Lung microvascular endothelial cell (primary cell): ENCODE data around the gene RAB11FIP5. TPM values are rescaled to one million over a fixed set of nuclear protein-coding genes. Genes with fewer than 3 reads are reported as not detected.

Experiments
- DNase-seq, 2 donors: peaks; one replicate each; pipeline versions ENCODE4 v3.0.0 to v3.0.0-alpha.2; 2010; ENCODE audit warnings: low read depth in 2 of 2
- total RNA-seq: library from RNA; depleted of rRNA; stranded (reverse); fragments of >200 nt; gene quantifications from 2 replicates; pipeline ENCODE4 v1.2.1, GENCODE V29; 2014

RAB11FIP5 gene
- total RNA-seq, 1 donor from 2014 or later: 62.5 TPM

DNA sequence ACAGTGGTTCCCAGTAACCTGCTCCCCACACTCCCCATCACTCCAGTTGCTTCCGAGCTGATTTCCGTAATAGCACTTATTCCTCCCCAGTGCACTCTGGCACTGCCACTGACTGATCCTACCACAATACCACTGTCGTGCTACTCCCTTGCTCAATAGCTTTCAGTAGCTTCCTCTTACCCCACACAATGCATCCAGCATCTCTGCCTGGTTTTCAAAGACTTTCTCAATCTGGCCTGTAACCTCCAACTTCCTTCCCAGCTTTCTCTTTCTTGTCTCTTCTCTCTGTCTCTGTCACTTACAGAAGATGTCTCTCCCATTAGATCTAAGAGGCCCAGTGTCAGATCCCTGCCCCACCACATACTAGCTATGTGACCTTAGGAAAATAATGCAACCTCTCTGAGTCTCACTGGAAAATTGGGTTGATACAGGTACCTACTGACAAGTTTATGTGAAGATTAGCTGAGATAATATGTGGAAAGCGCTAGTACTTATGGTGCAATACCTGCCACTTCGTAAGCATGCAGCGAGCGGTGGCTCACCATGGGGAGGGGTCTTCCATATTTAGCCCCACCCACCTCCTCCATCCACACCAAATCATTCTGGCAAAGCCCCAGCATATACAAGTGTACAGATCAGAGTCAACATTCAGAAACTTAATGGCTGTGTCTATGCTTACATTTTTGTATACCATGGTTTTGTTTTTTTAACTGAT is 77.9 kb downstream of the RAB11FIP5 start:
- DNase-seq: no peak

DNA sequence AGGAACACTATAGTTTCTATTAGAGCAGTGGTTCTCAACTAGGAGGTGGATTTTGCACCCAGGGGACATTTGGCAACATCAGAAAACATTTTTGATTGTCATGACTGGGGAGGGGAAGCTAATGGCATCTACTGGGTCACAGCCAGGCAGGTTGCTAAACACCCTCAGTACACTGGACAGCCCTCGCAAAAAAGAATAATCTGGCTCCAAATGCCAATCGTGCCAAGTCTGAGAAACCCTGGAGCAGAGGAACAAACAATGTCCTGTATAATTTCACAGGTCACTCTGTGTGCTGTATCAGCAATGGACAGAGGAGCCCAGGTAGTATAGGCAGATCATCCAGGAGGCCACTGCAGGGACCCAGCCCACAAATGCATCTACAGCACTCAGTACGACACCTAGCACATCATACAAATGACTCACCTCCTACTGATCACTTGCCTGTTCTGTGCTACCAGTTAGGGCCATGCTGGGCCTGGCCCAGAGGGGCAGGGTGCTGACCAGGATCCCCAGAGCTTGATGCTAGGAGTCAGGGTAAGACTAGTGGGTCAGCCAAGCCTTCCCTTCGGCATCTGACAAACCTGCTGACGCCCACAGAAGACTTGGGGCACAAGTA is 78.9 kb downstream of the RAB11FIP5 start:
- no peak for DNase-seq

DNA sequence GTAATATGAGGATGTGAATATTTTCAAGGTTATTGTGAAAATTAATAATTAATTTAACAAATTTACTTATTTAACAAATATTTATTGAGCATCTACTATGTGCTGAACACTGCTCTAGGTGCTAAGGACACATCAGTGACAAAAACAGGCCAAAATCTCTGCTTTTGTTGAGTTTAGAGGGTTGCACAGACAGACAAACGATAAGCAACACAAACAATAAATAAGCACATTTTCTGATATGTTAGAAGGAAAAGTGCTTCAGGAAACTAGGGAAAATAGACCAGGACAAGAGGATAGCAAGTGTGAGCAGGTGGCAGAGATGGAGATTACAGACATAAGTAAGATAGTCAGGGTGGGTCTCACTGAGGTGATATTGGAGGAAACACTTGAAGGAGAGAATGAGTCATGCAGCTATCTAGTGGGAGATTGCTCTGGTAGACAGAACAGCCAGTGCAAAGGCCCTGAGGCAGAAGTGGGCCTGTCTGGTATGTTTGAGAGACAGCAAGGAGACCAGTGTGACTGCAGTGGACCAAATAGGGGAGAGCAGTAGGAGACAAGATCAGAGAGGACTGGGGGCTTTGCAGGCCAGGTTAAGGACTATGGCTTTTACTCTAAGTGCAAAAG is 79.5 kb downstream of the RAB11FIP5 start:
- DNase-seq: no peak

DNA sequence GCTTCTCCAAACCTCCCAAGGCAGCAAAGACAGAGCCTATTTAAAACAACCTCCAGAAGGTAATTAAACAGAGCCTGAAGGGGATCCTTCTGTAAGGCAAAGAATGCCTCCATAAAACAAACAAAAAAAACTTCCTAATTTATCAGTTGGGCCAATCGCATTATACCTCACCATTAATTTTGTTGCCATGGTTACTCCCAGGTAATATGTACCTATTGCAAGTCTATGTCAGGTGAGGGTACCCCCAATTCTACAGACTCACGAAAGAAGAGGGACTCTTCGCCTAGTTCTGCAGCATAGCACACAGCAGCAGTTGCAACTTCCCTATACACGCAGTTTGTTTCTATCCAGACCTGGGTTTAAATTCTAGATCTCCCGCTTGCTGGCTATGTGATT is 80.0 kb downstream of the RAB11FIP5 start:
- no peak for DNase-seq

DNA sequence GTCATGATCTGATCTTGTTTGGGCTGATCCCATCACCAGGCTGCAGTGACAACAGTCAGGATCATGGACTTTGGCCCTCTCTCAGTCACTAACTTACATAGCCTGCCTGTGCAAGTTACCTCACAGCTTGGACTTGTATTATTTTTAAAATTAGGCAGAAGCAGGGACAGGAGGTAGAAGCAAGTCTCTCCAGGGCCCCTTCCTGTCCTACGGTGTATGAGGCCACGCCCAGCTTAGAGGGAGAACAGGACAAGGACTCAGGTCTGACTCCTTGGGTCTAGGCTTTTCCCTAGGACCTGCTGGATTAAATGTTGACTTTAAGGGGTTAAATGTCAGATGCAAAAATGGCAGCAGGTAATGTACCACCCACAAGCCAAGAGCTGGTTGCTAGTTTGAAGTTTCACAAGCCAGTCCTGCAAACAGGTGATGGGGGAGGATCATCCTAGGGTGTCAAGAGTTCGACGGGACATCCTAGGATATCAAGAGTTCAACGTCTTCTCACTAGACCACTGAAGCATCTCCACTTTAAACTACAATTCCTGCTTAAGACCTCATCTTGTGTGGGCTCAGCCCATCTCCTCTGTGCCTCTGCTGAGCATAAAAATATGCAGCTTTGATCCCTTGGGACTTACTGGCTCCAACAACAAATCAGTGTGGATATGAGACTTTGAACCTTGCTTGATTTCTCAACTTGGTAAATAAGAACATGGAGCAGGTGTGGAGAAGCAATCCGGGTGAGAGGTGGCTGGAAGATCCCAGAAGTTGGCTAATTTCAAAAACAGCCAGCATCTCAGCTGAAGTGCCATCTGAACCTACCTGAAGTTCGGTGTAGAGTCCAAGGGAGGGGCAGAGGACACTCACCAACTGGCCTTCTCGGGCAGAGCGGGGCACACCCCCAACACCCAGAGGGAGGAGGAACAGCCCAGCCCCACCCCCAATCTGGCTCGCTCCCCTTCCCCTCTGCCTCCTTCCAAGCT is 80.7 kb downstream of the RAB11FIP5 start:
- no peak for DNase-seq

DNA sequence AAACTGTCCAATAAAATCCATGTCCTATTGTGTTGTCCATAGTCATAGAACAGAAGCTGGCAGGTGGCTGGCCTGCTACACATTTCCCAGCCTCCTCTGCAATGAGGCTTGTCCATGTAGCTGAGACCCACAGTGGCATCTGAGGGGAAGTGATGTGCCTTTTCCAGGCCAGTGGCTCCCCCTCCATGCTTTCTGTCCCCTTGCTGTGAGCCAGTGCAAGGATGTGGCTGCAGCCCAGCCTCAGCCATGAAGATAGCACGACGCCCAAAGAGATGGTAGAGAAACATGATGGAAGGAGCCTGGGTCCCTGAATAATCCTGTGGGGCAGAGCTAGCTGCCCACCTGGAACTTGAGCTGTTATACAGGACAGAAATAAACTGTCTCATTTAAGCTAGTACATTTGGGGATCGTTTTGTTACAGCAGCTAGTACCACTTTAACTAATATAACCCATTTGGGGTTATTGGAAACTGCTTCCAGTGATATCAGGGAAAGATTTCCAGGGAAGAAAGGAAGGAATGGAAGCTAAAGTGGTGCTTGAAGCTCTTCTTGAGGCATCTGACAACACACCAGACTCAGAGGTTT is 81.6 kb downstream of the RAB11FIP5 start:
- DNase-seq: no peak

DNA sequence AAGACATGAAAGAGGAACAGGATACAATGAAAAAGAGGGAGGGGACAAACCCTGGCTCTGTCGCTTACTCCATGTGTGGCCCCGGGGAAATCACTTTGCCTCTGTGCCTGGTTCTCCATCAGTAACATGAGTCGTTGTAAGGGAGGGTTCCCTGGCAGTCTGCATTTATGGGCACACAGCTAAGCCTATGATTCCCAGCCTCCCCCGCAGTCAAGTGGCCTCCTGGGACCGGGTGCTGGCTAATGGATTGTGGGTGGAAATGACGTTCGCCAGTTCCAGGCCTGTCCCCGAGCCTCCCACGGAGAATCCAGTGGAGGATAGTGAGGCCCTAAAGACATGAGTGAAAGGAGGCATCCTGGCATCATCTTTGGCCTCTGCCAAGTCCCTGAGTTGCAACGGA is 83.9 kb downstream of the RAB11FIP5 start:
- no peak for DNase-seq

DNA sequence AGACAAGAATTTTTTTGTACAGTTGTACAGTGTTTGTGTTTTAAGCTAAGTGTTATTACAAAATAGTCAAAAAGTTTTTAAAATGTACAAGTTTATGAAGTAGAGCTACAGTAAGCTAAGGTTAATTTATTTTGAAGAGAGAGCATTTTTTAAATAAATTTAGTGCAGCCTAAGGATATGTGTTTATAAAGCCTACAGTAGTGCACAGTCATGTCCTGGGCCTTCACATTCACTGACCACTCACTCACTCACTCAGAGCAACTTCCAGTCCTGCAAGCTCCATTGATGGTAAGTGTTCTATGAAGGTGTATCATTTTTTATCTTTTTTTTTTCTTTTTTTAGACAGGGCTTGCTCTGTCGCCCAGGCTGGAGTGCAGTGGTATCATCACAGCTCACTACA is 85.4 kb downstream of the RAB11FIP5 start:
- no peak for DNase-seq

DNA sequence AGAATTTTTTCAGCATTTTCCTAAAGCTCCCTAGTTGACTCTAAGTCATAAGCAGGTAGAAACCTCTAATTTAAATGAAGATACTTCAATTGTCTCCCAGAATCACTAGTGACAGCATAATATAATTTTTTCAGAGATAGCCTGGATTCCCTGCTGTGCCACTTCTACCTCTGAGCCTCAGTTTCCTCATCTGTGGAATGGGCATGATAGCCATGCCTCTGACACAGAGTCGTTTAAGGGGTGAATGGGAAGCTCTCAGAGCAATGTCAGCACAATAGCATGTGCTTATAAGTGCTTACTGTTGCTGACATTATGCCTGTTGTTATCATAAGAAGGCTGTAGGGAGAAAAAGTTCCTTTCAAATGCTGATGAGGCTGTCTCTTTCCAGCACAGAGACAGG is 89.3 kb downstream of the RAB11FIP5 start:
- DNase-seq: no peak

Other genes starting within 250 kb of the RAB11FIP5 start
- gene SPR, start 225.5 kb downstream of the RAB11FIP5 start, total RNA-seq: 37.7 and 51.6 TPM in 2 replicates
- not detected in 2 replicates for gene EMX1, start 195.4 kb downstream of the RAB11FIP5 start, total RNA-seq
- 8.1 and 8.9 TPM in 2 replicates for gene SFXN5, start 41.2 kb downstream of the RAB11FIP5 start, total RNA-seq
- gene NOTO, start 89.6 kb upstream of the RAB11FIP5 start, total RNA-seq: not detected in 2 replicates
- 9.4 and 11.1 TPM in 2 replicates for gene SMYD5, start 101.3 kb upstream of the RAB11FIP5 start, total RNA-seq
- gene PRADC1, start 120.3 kb upstream of the RAB11FIP5 start, total RNA-seq: 19.2 and 24.4 TPM in 2 replicates
- gene CCT7, start 121.4 kb upstream of the RAB11FIP5 start, total RNA-seq: 318 and 353 TPM in 2 replicates
- gene FBXO41, start 171.5 kb upstream of the RAB11FIP5 start, total RNA-seq: under 0.01 and 0.22 TPM in 2 replicates
- under 0.01 TPM in 1 of 2 replicates, not detected in the other for gene EGR4, start 180.6 kb upstream of the RAB11FIP5 start, total RNA-seq